K562 (cell line): ENCODE measurements around the gene DLGAP1. TPM values are rescaled to one million over a fixed set of nuclear protein-coding genes. Genes with fewer than 3 reads are reported as not detected.

Experiments
- ARID2 ChIP-seq: fragments of 450-650 bp; IDR thresholded peaks from 2 replicates; pipeline ENCODE4 v1.6.1; 2017; ENCODE audit warnings: antibody characterized with exemption, mild to moderate bottlenecking
- ELF1 ChIP-seq: fragments of 200-800 bp; sonication (Bioruptor generic); IDR thresholded peaks from 2 replicates; pipeline ENCODE4 v1.6.1; 2016; ENCODE audit warnings: missing genetic modification characterization, missing compliant biosample characterization
- ILK ChIP-seq: fragments of 450-650 bp; IDR thresholded peaks from 2 replicates; pipeline ENCODE4 v1.6.1; 2016; ENCODE audit warnings: missing genetic modification characterization, low read depth, mild to moderate bottlenecking, missing compliant biosample characterization, moderate library complexity, borderline replicate concordance
- MYC ChIP-seq, 2 experiments: fragments of 250-450 bp in 1 of 2; sonication (Bioruptor Pico) in 1 of 2; IDR thresholded peaks; 2 replicates each; pipeline versions ENCODE4 v1.5.1 to v1.6.1; 2012 to 2021; ENCODE audit warnings: low read depth in 2 of 2, borderline replicate concordance in 1 of 2, improper control_type of control experiment in 1 of 2, low read length in 1 of 2, mild to moderate bottlenecking in 1 of 2, moderate library complexity in 1 of 2
- POLR2H ChIP-seq: IDR thresholded peaks from 2 replicates; pipeline ENCODE4 v1.6.1; 2016; ENCODE audit warnings: missing genetic modification characterization, low read depth, mild to moderate bottlenecking, control low read depth, missing compliant biosample characterization, moderate library complexity
- PTBP1 ChIP-seq: fragments of 200-400 bp; formaldehyde crosslinking; IDR thresholded peaks from 2 replicates; pipeline ENCODE4 v1.6.1; 2017; ENCODE audit warnings: low read depth, low read length
- SMARCB1 ChIP-seq: IDR thresholded peaks from 2 replicates; pipeline ENCODE4 v1.6.1; 2011; ENCODE audit warnings: improper control_type of control experiment, low read depth; ENCODE audit not compliant: insufficient read length
- ZBTB7A ChIP-seq: IDR thresholded peaks from 2 replicates; pipeline ENCODE4 v1.6.1; 2011; ENCODE audit warnings: low read depth, mild to moderate bottlenecking, low read length, moderate library complexity, borderline replicate concordance; ENCODE audit not compliant: control insufficient read depth
- ZNF140 ChIP-seq: fragments of 250-450 bp; sonication (Bioruptor Pico); IDR thresholded peaks from 2 replicates; pipeline ENCODE4 v1.8.0; 2021; ENCODE audit warnings: moderate library complexity, mild to moderate bottlenecking, inconsistent platforms
- ZNF586 ChIP-seq: fragments of 450-650 bp; formaldehyde crosslinking; conservative IDR thresholded peaks from 2 replicates; pipeline ENCODE4 v1.4.0; 2020; ENCODE audit warnings: mild to moderate bottlenecking, moderate library complexity
- polyA plus RNA-seq, 8 experiments: library from polyadenylated mRNA; depleted of rRNA in 4 of 8; stranded (reverse) in 5 of 8; unstranded in 3 of 8; fragments of >200 nt; fragmentation: Nextera tagmentation in 2 of 8; fragmentation: Illumina TruSeq in 1 of 8; extraction: Ambion mirVana in 2 of 8; extraction: Trizol in 1 of 8; gene quantifications; 2 replicates each; pipeline versions ENCODE4 v1.2.1 to v1.2.3, GENCODE V29; 2011 to 2014; ENCODE audit warnings: inconsistent platforms in 1 of 8, missing spikeins in 1 of 8
- total RNA-seq, 7 experiments: library from RNA; depleted of rRNA in 6 of 7; stranded (reverse); fragments of >200 nt in 6 of 7; fragmentation: Illumina TruSeq in 2 of 7; extraction: Trizol in 2 of 7; gene quantifications; 2 replicates each; pipeline versions ENCODE4 v1.2.1 to v1.2.3, GENCODE V29; 2011 to 2021; ENCODE audit warnings: low replicate concordance in 1 of 7
- TF ChIP-seq, protein P1 (sequence below): fragments of 450-650 bp; IDR thresholded peaks from 2 replicates; pipeline ENCODE4 v1.6.1; 2016; ENCODE audit warnings: low read depth, mild to moderate bottlenecking, moderate library complexity
- TF ChIP-seq, protein P2 (sequence below), 2 experiments: fragments of 450-650 bp; formaldehyde crosslinking in 1 of 2; IDR thresholded peaks; 2 replicates each; pipeline versions ENCODE4 v1.4.0 to v1.6.1; 2014 to 2020; ENCODE audit warnings: mild to moderate bottlenecking in 2 of 2, borderline replicate concordance in 1 of 2, low read depth in 1 of 2
- TF ChIP-seq, protein P3 (sequence below): fragments of 450-650 bp; formaldehyde crosslinking; conservative IDR thresholded peaks from 2 replicates; pipeline ENCODE4 v1.4.0; 2022; ENCODE audit warnings: mild to moderate bottlenecking, missing genetic modification characterization

DLGAP1 gene
- total and polyA plus RNA-seq, 9 of the 15 experiments (the other 6 are each of a cell fraction or from before 2014, with no cell fraction given): 0.04 to 0.22 (median 0.08) TPM

DNA sequence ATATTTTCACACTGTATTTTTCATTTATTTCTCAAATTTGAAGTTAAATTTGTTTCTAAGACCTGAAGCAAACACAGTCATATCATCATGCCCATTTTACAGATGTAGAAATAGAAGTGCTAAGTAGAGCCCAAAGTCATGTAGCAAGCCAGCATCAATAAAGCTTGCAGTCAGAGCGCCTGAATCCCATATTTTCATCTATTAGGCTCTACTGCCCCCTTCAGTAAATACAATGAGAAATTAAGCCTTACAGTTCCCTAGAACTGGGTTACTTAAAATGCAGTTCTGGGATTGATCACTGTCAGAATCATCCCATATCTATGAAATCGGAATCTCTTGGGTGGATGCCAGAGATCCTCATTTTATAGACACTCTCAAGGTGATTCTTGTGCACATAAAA is 585.3 kb downstream of the DLGAP1 start (continued):
- TF ChIP-seq, protein P1, sequence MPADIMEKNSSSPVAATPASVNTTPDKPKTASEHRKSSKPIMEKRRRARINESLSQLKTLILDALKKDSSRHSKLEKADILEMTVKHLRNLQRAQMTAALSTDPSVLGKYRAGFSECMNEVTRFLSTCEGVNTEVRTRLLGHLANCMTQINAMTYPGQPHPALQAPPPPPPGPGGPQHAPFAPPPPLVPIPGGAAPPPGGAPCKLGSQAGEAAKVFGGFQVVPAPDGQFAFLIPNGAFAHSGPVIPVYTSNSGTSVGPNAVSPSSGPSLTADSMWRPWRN: no peak
- TF ChIP-seq PTBP1 (no peak), ZNF586 (CRISPR knock-in tag) (no peak), ILK (tag) (no peak), POLR2H (no peak), ELF1 (tag) (no peak), ZNF140 (CRISPR knock-in tag) (no peak), ARID2 (no peak), SMARCB1 (no peak), MYC (IDR thresholded peaks at IDR 0.05; ENCODE audit: low read depth, low read length) (0 out of 2 replicates have a peak, but pooled peaks have one; percentile 24), MYC (CRISPR knock-in tag; IDR thresholded peaks at IDR 0.05; ENCODE audit: borderline replicate concordance, low read depth) (no peak), ZBTB7A (no peak)
- TF ChIP-seq, protein P2, sequence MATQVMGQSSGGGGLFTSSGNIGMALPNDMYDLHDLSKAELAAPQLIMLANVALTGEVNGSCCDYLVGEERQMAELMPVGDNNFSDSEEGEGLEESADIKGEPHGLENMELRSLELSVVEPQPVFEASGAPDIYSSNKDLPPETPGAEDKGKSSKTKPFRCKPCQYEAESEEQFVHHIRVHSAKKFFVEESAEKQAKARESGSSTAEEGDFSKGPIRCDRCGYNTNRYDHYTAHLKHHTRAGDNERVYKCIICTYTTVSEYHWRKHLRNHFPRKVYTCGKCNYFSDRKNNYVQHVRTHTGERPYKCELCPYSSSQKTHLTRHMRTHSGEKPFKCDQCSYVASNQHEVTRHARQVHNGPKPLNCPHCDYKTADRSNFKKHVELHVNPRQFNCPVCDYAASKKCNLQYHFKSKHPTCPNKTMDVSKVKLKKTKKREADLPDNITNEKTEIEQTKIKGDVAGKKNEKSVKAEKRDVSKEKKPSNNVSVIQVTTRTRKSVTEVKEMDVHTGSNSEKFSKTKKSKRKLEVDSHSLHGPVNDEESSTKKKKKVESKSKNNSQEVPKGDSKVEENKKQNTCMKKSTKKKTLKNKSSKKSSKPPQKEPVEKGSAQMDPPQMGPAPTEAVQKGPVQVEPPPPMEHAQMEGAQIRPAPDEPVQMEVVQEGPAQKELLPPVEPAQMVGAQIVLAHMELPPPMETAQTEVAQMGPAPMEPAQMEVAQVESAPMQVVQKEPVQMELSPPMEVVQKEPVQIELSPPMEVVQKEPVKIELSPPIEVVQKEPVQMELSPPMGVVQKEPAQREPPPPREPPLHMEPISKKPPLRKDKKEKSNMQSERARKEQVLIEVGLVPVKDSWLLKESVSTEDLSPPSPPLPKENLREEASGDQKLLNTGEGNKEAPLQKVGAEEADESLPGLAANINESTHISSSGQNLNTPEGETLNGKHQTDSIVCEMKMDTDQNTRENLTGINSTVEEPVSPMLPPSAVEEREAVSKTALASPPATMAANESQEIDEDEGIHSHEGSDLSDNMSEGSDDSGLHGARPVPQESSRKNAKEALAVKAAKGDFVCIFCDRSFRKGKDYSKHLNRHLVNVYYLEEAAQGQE (IDR thresholded peaks at IDR 0.05; ENCODE audit: borderline replicate concordance): peak; percentile 75; the same call in 1 of the 2 replicates
- TF ChIP-seq, protein P2 (CRISPR knock-in tag; IDR thresholded peaks at IDR 0.05; ENCODE audit: low read depth): no peak
- TF ChIP-seq, protein P3, sequence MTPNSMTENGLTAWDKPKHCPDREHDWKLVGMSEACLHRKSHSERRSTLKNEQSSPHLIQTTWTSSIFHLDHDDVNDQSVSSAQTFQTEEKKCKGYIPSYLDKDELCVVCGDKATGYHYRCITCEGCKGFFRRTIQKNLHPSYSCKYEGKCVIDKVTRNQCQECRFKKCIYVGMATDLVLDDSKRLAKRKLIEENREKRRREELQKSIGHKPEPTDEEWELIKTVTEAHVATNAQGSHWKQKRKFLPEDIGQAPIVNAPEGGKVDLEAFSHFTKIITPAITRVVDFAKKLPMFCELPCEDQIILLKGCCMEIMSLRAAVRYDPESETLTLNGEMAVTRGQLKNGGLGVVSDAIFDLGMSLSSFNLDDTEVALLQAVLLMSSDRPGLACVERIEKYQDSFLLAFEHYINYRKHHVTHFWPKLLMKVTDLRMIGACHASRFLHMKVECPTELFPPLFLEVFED (CRISPR knock-in tag): no peak
